GM12873 (cell line): ENCODE results near the gene TNP1.

Experiments
- TF ChIP-seq, protein P1 (sequence below): IDR thresholded peaks from 2 replicates; pipeline ENCODE4 v1.5.1; 2012; ENCODE audit warnings: low read depth, mild to moderate bottlenecking, moderate library complexity, low read length, control low read depth; ENCODE audit not compliant: insufficient read depth; ENCODE audit errors: missing control alignments

TNP1 gene

DNA sequence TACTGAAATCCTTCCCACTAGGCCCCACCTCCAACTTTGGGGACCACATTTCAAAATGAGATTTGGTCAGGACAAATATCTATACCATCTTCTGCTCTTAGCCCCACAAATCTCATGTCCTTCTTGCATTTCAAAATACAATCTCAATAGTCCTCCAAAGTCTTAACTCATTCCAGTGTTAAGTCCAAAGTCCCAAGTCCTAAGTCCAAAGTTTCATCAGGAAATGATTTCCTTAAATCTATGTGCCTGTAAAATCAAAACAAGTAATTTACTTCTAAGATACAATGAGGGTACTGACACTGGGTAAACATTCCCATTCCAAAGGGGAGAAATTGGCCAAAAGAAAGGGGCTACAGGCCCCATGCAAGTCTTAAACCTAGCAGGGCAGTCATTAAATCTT, 40.5 kb upstream of the TNP1 start:
- TF ChIP-seq, protein P1, sequence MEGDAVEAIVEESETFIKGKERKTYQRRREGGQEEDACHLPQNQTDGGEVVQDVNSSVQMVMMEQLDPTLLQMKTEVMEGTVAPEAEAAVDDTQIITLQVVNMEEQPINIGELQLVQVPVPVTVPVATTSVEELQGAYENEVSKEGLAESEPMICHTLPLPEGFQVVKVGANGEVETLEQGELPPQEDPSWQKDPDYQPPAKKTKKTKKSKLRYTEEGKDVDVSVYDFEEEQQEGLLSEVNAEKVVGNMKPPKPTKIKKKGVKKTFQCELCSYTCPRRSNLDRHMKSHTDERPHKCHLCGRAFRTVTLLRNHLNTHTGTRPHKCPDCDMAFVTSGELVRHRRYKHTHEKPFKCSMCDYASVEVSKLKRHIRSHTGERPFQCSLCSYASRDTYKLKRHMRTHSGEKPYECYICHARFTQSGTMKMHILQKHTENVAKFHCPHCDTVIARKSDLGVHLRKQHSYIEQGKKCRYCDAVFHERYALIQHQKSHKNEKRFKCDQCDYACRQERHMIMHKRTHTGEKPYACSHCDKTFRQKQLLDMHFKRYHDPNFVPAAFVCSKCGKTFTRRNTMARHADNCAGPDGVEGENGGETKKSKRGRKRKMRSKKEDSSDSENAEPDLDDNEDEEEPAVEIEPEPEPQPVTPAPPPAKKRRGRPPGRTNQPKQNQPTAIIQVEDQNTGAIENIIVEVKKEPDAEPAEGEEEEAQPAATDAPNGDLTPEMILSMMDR: no peak

DNA sequence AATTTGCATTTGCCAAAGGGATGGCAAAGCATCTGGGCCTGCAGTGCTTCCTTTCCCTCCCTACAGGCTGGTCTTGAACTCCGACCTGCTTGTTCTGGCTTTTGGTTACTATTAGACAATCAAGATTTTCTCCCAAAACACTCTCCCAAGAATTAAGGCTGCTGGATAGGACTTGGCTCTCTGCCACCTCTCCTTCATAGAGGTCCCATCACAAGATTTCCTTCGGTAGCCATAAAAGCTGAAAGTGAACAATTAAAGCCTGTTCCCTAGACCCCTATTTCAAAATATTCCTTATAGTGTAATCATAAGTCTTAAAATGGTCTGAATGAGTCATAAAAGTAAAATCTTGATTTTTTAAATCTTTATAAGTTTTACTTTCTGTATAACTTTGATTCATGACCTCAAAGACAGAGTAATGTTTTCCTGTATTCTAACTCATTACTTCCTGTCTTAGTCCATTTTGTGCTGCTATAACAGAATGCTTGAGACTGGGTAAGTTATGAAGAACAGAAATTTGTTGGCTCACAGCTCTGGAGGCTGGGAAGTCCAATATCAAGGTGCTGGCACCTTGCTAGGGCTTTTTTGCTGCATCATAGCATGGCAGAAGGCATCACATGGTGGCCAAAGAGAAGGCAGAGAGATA, 37.8 kb upstream of the TNP1 start:
- TF ChIP-seq, protein P1: no peak

DNA sequence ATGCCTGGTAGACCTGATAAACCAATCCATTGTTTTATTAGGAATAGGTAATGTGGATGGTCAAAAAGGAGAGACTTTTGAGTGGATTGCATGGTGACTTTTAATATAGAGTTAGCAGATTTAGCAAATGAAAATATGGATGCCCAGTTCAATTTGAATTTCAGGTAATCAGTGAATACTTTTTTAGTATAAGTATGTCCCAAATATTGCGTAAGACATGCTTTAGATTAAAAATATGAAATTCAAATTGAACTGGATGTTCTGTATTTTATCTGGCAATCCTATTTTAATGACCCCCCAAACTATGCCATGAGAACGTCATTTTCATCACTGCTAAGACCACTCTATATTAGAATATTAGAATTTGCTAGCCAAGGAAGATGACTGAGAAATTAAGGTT, 30.3 kb upstream of the TNP1 start:
- TF ChIP-seq, protein P1: no peak

DNA sequence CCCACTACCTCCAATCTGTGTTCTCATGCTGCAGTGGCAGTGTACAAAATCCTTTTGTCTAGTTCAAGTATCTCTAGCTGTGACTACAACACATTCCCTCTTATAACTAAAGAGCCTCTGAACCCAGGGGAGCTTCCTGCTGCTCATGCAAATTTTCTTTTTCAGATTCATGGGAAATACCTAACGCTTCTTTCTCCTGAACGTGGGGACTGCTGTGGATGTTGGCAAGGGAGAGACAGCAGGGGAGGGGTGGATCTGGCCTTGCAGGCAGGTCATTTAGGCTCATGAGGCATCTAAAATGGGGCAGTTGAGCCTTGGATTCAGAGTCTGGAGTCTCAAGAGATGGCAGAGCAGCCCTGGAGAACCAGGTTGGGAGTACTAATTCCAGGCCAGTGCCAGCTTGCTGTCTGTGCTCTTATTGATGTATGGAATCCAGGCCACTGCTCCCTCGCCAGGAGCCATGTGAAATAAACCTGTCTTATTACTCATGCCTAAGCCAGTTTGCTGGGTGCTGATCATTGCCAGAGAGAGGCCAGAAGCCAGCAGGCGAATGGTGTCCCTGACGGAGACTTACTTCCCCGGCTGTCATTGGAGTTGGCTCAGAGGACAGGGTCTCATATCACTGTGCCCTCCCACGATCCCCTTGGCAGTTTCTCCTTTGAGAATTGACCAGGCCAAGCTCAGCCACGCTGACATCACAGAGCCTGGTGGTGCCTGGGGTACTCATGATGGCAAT, 29.2 kb upstream of the TNP1 start:
- TF ChIP-seq, protein P1: no peak

DNA sequence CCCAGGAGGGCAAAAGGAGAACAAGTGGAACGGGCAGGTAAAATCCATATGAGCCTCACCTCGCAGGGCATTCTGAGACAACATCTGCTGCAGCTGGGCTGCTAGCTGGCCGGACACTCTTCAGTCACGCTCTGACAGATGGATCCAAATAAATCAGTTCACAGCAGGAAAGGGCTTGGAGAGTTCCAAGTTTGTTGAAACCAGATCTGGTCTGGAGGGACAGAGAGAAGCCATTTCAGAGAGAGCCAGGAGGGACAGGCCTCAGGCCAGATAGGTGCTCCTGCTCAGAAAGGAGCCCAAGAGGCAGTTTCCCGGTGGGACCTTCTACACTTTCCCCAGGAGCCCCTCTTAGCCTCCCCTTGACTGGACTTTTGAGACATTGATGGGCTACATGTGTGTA, 28.2 kb upstream of the TNP1 start:
- TF ChIP-seq, protein P1: no peak

DNA sequence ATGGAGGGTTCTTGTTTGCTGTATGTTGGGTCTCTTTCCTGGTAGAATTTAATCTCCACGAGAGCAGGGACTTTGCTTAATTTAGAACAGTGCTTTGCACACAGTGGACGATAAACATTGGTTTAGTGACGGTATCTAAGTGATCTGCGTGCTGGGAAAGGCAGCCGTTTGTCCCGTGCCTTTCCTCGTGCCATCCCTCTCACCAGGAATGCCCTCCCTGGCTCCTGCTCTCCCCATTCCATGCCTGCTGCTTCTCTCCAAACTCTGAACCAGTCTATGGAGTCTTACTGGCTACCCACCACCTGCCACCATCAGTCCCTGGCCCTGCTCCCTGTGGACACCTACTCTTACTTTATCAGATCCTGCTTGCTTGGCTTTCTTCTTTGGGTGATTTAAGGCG, 27.3 kb upstream of the TNP1 start:
- TF ChIP-seq, protein P1: no peak

DNA sequence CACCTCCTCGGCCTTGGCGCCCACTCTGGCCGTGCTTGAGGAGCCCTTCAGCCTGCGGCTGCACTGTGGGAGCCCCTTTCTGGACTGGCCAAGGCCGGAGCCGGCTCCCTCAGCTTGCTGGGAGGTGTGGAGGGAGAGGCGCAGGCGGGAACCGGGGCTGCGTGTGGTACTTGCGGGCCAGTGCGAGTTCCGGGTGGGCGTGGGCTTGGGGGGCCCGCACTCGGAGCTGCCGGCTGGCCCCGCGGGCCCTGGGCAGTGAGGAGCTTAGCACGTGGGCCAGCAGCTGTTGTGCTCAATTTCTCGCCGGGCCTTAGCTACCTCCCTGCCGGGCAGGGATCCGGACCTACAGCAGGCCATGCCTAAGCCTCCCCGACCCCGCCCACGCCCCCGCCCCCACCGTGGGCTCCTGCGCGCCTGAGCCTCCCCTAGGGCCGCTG, 25.3 kb upstream of the TNP1 start:
- TF ChIP-seq, protein P1: no peak
